NCI-H2029 (cell line): ENCODE results near the gene C1QTNF3.
"Not testable (repeated sequence)": the region's sequence is repeated elsewhere in the genome, so short reads cannot be mapped to it uniquely, and the experiment has no call there.

Experiments
- DNase-seq: peaks from one replicate; lab custom pipeline; 2025; lab: John Stamatoyannopoulos, UW

Gene C1QTNF3

GRCh38 chr5:34051374-34051980 lies 8.5 kb upstream of the C1QTNF3 start:
- no peak for DNase-seq

- no peak for DNase-seq
Measured at GRCh38 chr5:34047774-34048572, 5.0 kb upstream of the C1QTNF3 start.

GRCh38 chr5:34047143-34047542 lies 4.1 kb upstream of the C1QTNF3 start:
- peak; percentile 20 for DNase-seq

GRCh38 chr5:34045996-34046395 lies 3.0 kb upstream of the C1QTNF3 start:
- peak; percentile 2 for DNase-seq

GRCh38 chr5:34045023-34045422 lies 2.0 kb upstream of the C1QTNF3 start:
- no peak for DNase-seq

DNA sequence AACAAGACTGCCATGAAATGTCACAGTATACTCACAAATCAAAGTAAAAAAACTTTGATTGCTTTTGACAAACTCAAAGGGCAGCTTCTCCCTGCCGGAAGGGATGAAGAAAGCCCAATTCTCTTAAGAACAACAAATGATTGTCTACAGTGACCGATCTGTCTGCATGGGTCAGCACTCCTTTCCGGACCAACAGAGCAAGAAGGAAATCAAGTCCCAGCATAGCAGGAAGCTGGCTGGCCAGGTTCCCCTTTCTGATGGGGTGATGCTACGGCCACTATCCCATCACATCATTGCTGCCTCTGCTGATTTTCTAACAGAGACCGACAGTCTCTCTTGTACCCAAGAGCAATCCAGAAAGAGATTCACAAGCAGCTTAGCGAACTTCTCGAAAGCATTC lies 692 bp downstream of the C1QTNF3 start:
- no peak for DNase-seq

DNA sequence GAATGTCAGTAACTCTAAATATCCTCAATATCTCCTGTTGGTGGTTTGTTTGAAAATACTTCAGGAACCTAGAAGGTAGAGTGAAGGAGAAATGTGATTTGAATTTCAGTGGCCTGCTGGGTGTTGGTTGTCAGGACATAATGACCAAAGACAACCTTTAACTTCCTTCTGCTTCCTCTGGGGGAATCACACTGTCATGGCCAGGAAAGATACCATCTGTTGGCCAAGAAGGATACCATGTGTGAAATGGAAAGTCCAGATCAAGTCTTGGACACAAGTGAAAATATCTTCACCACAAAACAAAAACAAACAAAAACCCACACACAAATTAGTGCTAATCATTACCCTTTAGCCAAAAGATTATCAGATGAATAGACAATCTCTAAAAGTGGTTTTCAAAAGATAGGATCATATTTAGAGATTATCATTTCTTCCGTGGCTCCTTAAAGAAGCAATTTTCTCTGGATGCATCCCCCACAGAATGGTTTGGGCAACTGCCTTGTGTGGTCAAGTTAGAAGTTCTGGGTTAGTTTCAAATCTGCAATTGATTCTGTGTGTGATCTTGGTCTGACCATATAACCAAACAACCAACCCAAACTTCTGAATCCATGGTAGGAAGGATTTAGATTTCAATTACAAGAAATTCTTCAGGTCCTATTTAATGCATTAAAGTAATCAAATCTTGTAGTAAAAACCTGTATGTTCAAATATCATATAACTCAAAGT lies 1.6 kb downstream of the C1QTNF3 start:
- DNase-seq = no peak

GRCh38 chr5:34040472-34040871 lies 2.5 kb downstream of the C1QTNF3 start:
- DNase-seq = no peak

DNA sequence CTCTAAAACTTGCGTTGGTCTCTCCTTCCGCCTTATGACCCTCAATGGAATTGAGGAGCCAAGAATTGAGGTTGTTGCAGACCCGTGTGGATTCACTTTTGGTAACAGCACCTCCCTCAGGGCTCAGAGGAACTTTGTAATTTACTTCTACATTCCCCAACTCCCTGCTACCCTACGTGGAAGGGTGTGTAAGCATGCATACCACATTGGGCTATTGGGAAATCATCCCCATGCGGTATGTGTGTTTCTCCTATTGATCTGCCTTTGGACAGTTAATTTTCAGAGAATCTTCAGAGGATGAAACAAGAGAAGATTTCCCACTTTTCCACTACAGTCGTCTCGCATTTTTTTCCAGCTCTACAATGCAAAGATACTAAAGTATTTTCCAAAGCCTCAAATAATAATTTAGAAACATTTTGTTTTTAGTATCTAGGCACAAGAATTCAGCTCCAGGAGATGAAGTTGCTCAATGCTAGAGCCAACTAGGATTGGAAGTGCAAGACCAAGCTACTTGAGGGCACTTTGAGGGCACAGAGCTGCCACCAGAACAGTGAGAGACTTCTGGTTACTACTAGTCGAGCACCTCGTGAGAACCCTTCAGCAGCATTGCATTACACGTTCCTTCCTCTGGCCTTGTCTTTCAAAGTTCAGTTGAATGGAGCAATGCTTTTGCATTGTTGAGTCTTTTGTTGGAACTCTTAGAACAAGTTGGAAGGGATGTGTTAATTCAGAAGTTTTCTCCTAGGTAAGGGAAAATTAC lies 3.4 kb downstream of the C1QTNF3 start:
- no peak for DNase-seq

DNA sequence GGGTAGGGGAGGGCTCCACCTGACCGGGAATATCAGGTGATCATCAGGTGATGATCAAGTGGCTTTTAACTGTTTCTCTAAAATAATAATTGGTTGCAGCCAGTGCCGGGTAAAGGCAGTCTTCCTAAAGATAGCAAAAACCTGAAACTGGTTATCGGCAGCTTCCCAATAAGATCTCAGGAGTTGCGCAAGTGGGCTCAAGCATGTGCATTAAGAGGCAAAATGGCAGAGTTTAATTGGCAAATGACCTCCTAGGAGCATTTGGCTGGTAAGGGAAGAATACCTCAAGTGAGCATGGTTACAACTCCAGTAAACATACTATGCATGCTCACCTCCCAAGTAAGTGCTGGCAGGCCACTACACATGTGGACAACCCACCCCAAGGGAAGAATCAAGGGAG lies 4.2 kb downstream of the C1QTNF3 start:
- DNase-seq = no peak

- no peak for DNase-seq
Measured at GRCh38 chr5:34038390-34038789, 4.6 kb downstream of the C1QTNF3 start.

- no peak for DNase-seq
Measured at GRCh38 chr5:34037726-34038125, 5.3 kb downstream of the C1QTNF3 start.

DNA sequence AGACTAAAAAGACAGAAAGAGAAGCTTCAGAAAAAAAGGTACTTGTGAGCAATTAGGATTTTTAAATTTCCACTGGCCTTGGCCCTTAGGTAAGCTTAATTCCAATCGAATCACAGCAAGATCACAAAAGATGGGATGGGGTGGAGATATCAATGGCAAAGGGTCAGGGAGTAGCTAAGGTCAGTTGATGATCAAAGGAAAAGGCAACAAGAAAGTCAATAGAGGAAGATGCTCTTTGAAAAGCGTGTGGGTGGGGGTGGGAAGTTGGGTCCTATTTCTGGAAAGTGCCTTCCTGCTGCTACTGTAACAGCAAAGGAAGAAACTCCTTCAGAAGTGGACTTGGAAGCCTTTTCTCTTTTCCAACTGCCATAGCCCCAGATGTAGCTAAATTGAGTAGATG lies 7.3 kb downstream of the C1QTNF3 start:
- no peak for DNase-seq

DNA sequence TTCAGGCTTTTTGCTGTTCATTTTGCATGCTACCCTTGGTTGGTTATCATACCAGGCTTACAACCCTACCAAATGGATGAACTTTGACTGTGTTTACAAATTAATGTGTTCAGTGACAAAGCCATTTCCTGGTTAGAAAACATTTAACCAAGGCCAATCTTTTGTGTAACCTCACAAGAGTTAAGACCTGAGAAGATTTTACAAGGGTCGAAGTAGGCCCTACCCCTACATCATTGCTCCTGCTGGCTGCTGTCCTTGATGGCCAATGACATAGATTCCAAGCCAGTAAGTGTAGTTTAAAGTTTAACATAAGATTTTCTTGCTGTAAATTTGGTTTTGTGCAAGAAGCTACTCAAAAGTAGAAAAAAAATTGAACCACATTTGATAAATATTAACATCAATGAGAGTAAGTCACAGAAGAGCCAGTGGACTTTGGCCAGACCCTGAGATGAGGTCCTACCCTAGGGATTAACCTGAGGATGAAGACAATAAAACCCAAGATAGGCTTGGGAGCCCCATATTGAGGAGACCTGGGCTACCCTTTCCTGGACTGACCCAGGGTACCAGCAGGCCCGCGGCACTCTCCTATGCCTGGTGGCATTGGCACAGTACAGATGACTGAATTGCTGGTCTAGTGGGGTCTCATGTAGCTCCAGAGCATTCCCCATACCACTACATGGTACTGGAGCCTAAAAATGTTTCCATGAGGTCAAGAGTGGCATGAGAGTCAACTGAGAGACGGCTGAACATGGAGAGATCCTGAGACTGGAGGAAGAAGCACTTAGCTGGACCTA lies 8.3 kb downstream of the C1QTNF3 start:
- DNase-seq = no peak

GRCh38 chr5:34031966-34032365 lies 11.0 kb downstream of the C1QTNF3 start:
- DNase-seq = no peak

DNA sequence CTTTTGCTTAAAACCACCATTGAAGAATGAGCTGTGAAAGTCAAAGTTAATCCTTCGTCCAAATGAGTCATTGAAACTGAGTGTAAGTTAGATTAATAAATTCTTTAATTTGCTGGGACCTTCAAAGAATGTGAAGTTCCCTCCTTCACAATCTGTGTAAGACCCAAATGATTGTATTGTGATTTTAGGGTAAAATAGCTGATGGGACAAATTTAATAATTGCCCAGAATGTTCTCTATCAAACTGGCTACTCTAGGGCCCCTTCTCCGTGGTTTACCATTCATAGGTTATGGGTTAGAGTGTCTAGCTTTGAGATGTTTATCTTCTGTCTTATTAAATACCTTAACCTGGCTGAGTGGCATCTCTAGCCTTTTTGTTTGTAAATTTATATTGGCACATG lies 11.9 kb downstream of the C1QTNF3 start:
- no peak for DNase-seq

DNA sequence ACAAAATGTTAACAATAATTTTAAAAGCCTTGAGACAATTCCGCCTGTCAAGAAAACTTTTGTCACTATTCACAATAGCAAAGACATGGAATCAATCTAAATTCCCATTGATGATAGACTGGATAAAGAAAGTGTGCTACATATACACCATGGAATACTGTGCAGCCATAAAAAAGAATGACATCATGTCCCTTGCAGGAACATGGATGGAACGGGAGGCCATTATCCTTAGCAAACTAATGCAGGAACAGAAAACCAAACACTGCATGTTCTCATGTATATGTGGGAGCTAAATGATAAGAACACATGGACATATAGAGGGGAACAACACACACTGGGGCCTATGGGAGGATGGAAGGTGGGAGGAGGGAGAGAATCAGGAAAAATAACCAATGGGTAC lies 12.4 kb downstream of the C1QTNF3 start:
- DNase-seq = not testable (repeated sequence)

- DNase-seq = no peak
Measured at GRCh38 chr5:34030048-34030447, 13.0 kb downstream of the C1QTNF3 start.

DNA sequence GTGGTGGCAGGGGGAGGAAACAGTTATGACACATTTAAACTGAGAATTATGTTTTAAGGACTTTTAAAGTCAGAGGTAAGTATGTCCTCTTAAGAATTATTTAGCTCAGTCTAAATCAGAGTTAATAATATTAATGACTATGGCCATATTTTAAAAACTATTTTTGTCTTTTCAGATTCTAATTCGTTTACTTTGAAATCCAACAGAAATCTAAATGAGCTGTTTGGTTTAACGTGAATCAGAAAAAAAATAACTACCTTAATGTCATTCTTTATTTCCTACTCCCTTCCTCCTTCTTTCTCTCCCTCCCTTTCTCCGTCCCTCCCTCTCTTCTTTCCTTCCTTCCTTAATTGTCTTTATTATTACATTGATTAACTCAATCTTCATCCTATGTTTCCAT lies 14.7 kb downstream of the C1QTNF3 start:
- DNase-seq = no peak

- DNase-seq = no peak
Measured at GRCh38 chr5:34026089-34026761, 16.8 kb downstream of the C1QTNF3 start.

GRCh38 chr5:34022121-34022705 lies 20.8 kb downstream of the C1QTNF3 start:
- DNase-seq = no peak
